Kidney glomerular epithelial cell (primary cell): ENCODE data around the gene CRYGB.
A peak's percentile ranks its signal among the peaks of the same experiment; 100 is the strongest.
"Not testable (repeated sequence)": the region's sequence is repeated elsewhere in the genome, so short reads cannot be mapped to it uniquely, and the experiment has no call there.

Experiments used
- DNase-seq: peaks from one replicate; lab custom pipeline; 2025; lab: John Stamatoyannopoulos, UW

CRYGB gene

DNA sequence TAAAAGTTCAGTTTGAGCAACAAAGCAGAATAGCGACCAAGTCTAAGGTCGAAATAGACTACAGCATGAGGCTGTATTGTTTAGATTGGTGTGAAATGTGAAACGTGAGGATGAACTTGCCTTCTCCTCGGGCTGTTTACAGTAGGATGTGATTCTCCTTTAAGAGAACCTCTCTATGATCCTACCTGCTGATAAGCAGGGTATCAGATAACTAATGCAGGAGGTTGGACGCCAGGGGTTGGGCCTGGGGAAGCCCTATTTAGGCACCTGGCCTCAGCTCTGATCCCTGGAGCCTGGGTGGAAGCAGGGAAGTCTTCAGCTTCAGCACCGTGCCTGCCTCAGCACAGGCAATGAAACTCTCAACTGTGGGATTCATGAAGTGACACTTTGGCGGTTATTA lies 33.0 kb downstream of the CRYGB start:
- DNase-seq, result no peak

- DNase-seq, result not testable (repeated sequence)
Observed at GRCh38 chr2:208112273-208112745, 33.6 kb downstream of the CRYGB start.

DNA sequence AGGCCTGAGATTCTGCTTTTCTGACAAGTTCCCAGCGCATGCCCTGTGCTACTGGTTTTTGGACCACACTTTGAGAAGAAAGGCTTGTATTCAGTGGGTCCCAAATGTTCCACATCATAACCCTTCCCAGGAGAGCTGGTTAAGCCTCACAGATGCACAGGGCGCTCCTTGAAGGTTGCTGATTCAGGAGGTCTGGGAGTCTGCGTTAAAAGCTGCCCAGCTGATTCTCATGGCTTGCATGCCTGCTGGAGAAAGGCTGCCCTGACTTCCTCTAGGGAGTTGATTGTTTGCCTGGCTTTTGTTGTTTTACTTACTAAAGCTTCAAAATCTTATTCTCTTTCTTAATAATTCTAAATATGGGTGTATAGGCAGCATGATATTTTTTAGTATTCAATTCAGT lies 42.3 kb downstream of the CRYGB start:
- no peak for DNase-seq

- peak; percentile 16 for DNase-seq
Observed at GRCh38 chr2:208101716-208102631, 44.0 kb downstream of the CRYGB start.

DNA sequence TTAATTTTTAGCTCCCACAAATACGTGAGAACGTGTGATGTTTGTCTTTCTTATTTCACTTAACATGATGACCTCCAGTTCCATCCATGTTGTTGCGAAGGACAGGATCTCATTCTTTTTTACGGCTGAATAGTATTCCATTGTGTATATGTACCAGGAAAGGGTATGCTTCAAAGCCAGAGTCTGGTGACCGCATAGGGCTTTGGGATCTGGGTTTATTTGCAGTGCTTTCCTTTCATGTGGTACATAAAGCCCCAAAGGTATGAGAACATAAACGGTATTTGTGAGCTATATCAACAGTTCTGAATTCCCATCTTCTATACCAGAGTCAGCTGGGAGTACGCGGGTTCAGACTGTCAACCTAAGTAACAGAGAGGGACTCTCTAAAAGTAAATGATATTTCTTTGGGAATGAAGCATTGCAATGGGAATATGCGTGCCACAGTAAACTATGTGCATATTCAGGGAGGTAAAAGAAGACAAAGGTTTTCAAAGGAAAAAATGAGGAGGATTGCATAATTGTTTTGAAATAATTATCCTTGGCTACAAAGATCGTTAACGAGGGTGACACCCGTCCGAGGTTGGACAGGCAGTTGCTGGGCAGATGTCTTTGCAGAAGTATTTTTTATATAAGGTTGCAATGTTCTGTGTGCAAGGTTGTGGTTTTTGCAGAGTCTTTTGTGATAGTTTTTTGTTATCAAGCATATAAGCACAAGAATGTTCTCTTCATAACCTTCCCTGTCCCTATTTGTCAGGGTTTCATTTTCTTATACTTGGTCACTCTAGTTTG lies 46.1 kb downstream of the CRYGB start:
- no peak for DNase-seq

- DNase-seq, result not testable (repeated sequence)
Observed at GRCh38 chr2:208098701-208099100, 47.3 kb downstream of the CRYGB start.

DNA sequence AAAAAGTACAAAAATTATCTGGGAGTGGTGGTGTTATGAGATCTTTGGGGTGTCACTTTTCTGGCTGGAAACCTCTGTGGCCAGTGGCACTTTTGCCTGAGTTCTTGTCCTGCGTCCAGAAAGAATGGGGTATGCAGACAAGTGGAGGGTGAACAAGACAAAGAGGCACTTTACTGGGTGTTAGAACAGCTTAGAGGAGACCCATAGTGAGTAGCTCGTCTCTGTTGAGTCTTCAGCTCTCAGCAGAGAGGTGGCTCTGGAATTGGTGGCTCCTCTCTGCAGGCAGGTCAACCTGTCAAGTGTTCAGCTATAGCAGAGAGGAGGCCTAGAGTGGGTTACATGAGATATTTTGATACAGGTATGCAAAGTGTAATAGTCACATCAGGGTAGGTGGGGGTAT lies 47.7 kb downstream of the CRYGB start:
- no peak for DNase-seq

DNA sequence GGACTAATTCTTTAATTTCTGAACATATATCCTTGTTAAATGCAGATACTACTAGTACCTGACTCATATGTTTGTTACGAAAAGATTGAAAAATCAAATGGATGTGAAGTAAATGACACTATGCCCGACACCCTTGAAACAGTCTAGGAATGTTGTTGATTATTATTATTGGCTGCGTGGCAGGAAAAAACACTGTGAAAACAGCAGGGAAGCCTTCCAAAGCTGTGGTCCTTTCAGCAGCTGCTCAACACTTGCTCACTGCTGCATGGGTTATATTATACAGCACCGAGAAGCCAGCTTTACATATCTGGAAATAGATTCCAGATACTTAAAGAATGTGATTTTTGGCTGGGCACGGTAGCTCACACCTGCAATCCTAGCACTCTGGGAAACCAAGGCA lies 48.2 kb downstream of the CRYGB start:
- DNase-seq, result no peak

DNA sequence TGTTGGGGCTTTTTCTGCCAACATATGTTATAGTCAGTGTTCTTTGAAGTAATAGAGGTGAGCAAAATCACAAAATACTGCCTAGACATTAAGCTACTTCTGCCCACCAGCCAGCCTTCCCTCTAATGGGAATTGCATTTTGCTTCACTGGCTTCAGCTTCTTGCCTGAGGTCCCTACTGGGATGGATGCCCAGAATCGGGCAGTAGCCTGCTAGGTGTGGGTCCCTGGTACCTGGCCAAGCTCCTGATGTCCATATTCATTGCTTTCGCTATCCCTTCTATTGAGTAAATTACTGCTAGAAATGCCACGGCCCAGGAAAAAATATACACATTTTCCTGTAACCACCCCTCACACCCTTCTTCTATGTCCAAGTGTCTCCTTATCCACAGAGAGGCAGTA lies 48.6 kb downstream of the CRYGB start:
- DNase-seq, result no peak

GRCh38 chr2:208096080-208096479 lies 49.9 kb downstream of the CRYGB start:
- no peak for DNase-seq

DNA sequence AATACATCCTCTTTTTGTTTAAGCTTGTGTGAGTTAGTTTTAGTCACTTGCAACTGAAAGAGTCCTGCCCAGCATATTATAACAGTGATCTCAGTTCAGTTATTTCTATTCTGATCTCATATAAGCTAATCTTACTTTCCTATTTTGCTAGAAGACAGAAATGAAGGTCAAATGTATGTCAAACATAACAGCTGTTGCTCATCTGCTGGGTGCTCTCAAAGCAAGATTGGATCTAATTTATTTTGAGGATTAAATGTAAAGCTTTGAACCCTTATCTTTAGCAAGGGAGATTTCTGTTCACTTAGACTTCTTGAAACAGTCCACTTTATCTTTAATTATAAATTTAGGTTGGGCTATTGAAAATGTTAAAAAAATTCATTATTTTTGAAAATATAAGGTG lies 52.8 kb downstream of the CRYGB start:
- DNase-seq, result no peak
